Astrocyte of the cerebellum (primary cell): ENCODE data around the gene IDNK.

ENCODE experiments used
- DNase-seq: peaks from one replicate; pipeline ENCODE4 v3.0.0-alpha.2; 2011; ENCODE audit warnings: low read depth
- H3K4me3 ChIP-seq: 2 replicates; pipeline ENCODE4 v1.5.1; 2011; ENCODE audit warnings: mild to moderate bottlenecking, low read depth, low read length, moderate library complexity
- in situ Hi-C: cut with HindIII; loops from 2 replicates; pipeline ENCODE4 v1.10.0; 2017; ENCODE audit warnings: low sequenced_read_pairs
- TF ChIP-seq, protein P1 (sequence below): IDR thresholded peaks from 2 replicates; pipeline ENCODE4 v1.5.1; 2012; ENCODE audit warnings: low read length, low read depth, moderate library complexity, mild to moderate bottlenecking; ENCODE audit errors: missing control alignments

IDNK gene

DNA sequence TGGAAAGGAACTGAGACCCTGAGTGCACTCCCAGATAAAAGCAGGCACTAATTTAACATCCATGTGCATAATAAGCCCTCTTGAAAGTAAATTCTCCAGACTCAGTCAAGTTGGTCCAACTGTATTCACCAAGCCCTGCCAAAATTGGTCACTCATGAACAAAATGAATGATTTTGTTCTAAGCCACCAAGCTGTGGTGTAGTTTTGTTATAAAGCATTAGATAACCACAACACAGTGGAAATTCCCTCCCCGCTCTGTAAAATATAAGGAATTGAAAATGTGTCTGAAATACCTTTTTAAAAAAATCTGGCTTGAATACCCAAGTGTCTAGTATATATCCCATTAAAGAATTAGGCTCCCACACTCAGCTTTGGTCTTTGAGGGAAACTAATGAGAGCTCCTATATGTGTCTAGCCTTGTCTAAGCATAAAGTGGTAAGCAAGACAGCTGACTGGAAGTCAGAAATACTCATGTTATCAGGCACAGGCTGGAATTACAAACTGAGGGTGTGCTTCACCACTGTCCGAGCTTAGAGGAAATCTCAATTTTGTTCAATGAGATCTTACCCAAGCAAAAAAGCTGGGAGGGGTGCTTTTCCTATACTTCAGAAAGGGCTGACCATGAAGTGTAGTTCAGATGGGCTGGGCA lies 33.2 kb downstream of the IDNK start:
- TF ChIP-seq, protein P1, sequence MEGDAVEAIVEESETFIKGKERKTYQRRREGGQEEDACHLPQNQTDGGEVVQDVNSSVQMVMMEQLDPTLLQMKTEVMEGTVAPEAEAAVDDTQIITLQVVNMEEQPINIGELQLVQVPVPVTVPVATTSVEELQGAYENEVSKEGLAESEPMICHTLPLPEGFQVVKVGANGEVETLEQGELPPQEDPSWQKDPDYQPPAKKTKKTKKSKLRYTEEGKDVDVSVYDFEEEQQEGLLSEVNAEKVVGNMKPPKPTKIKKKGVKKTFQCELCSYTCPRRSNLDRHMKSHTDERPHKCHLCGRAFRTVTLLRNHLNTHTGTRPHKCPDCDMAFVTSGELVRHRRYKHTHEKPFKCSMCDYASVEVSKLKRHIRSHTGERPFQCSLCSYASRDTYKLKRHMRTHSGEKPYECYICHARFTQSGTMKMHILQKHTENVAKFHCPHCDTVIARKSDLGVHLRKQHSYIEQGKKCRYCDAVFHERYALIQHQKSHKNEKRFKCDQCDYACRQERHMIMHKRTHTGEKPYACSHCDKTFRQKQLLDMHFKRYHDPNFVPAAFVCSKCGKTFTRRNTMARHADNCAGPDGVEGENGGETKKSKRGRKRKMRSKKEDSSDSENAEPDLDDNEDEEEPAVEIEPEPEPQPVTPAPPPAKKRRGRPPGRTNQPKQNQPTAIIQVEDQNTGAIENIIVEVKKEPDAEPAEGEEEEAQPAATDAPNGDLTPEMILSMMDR: no peak
- DNase-seq: no peak
- in situ Hi-C loops: no loop called here
- H3K4me3 ChIP-seq: no peak overlapping the region

DNA sequence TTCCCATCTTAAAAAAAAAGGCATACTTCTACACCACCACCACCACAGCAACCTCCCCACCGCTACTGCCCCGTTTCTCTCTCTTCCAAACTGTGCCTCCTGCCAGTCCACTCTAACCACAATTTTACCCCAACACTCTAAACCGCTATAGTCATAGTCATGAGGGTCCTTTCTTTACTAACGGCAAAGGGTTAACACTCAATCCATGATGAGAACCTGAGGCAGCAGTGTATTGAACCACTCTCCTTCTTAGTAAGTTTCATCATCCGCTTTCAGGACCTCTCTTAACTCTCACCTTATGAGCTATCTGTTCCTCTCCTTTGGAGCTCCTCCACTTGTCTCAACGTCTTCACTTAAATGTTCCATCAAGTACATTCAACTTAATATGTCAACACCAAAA lies 34.0 kb downstream of the IDNK start:
- no peak overlapping the region for H3K4me3 ChIP-seq
- TF ChIP-seq, protein P1: no peak
- in situ Hi-C loops: no loop called here
- DNase-seq: no peak

DNA sequence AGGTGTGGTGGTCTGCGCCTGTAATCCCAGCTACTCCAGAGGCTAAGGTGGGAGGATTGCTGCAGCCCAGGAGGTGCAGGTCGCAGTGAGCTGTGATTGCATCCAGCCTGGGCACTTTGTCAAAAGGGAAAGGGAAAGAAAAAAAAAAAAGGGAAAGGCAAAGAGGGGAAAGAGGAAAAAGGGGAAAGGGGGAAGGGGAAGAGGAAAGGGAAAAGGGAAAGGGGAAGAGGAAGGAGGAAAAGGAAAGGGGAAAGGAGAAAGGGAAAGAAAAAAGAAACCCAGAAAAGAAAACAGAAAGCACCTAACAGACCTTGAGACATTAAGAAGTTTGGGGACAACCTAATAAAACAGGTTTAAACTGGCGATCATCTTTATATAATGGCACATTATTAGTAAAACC lies 40.0 kb downstream of the IDNK start:
- no peak overlapping the region for H3K4me3 ChIP-seq
- TF ChIP-seq, protein P1: no peak
- DNase-seq: no peak
- in situ Hi-C loops: no loop called here

DNA sequence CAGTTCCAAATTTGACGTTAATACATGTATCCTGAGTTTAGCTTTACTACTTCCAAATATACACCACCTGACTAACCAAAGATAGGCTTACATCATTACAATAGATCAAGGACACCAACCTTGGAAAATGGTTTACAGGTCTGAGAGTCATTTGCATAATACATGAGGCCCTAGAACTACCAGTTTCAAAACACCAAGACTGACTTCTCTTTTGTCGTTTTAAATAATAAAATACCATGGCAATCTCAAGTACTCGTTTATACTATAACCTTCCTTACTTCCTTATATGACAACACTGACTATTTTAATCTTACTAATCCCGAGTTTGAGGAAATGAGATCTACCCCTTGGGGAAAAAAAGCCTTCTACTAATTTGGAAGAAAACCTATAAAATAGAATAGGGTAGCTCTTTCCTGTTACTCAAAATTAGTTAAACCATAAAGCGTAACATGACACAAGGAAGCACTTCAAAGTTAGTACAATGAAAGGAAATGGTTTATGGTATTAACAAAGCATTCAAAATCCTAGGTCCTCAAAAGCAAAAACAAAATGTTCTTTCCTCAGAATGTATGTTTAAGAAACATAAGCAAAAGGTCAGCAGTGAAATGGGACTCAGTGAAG lies 42.7 kb downstream of the IDNK start:
- DNase-seq: no peak
- in situ Hi-C loops: no loop called here
- TF ChIP-seq, protein P1: no peak
- H3K4me3 ChIP-seq: no peak overlapping the region

DNA sequence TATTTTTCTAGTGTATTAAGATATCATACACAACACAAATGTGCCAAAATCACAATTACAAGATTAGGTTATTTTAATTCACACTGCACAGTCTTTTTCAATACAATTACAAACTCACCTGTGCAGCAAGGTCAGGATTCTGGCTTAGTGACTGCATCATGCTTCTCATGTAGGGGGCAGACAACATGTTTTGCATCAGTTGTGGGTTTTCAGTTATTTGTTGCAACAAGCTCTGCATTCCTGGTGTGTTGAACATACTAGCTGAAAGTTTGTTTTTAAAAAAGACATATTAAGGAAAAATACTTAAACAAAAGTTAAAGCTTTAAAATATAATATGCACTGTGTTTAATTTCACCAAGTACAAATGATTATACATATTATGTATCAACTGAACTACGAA lies 46.1 kb downstream of the IDNK start:
- TF ChIP-seq, protein P1: no peak
- no peak for DNase-seq
- in situ Hi-C loops: no loop called here
- H3K4me3 ChIP-seq: no peak overlapping the region

DNA sequence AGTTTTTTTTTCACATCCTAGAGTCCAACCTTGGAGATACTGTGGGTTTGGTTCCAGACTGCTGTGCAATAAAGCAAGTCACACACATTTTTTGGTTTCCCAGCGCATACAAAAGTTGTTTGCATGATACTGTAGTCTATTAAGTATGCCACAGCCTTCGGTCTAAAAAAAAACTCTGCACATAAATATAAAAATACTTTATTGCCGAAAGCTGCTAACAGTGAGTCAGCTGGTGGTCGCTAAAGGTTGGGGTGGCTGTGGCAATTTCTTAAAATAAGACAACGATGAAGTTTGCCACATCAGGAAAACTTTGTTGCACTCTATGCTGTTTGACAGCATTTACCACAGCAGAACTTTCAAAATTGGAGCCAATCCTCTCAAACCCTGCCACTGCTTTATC lies 47.4 kb downstream of the IDNK start:
- TF ChIP-seq, protein P1: no peak
- no peak overlapping the region for H3K4me3 ChIP-seq
- no peak for DNase-seq
- in situ Hi-C loops: no loop called here
